ENCODE measurements around the gene MTG2.
"Not testable (repeated sequence)": the region's sequence is repeated elsewhere in the genome, so short reads cannot be mapped to it uniquely, and the experiment has no call there.

The MTG2 gene

GRCh38 chr20:62146019-62146755 lies 36.6 kb upstream of the MTG2 start:
- FAIRE-seq: no peak

- FAIRE-seq: no peak
These were observed 35.7 kb upstream of the MTG2 start for GRCh38 chr20:62147125-62147524.

- no peak for FAIRE-seq
These were observed 35.3 kb upstream of the MTG2 start for GRCh38 chr20:62147528-62147927.

GRCh38 chr20:62148383-62148782 lies 34.4 kb upstream of the MTG2 start:
- not testable (repeated sequence) for FAIRE-seq

GRCh38 chr20:62148908-62149314 lies 33.9 kb upstream of the MTG2 start:
- FAIRE-seq: no peak

- FAIRE-seq: no peak
These were observed 33.1 kb upstream of the MTG2 start for GRCh38 chr20:62149532-62150309.

GRCh38 chr20:62150310-62150575 lies 32.6 kb upstream of the MTG2 start:
- FAIRE-seq: no peak

GRCh38 chr20:62151225-62151624 lies 31.6 kb upstream of the MTG2 start:
- FAIRE-seq: no peak

- no peak for FAIRE-seq
These were observed 30.9 kb upstream of the MTG2 start for GRCh38 chr20:62151835-62152364.

GRCh38 chr20:62155428-62156253 lies 27.2 kb upstream of the MTG2 start:
- FAIRE-seq: no peak

- no peak for FAIRE-seq
These were observed 26.6 kb upstream of the MTG2 start for GRCh38 chr20:62156254-62156556.

- FAIRE-seq: no peak
These were observed 26.0 kb upstream of the MTG2 start for GRCh38 chr20:62156592-62157386.

- FAIRE-seq: no peak
These were observed 25.3 kb upstream of the MTG2 start for GRCh38 chr20:62157387-62158087.

- FAIRE-seq: no peak
These were observed 24.8 kb upstream of the MTG2 start for GRCh38 chr20:62158088-62158400.

- FAIRE-seq: no peak
These were observed 24.3 kb upstream of the MTG2 start for GRCh38 chr20:62158541-62158940.

GRCh38 chr20:62159052-62159451 lies 23.8 kb upstream of the MTG2 start:
- FAIRE-seq: no peak

GRCh38 chr20:62159839-62160238 lies 23.0 kb upstream of the MTG2 start:
- FAIRE-seq: no peak

- no peak for FAIRE-seq
These were observed 22.6 kb upstream of the MTG2 start for GRCh38 chr20:62160253-62160652.

GRCh38 chr20:62160876-62161275 lies 22.0 kb upstream of the MTG2 start:
- FAIRE-seq: no peak

- no peak for FAIRE-seq
These were observed 21.5 kb upstream of the MTG2 start for GRCh38 chr20:62161347-62161746.

GRCh38 chr20:62162765-62163484 lies 19.9 kb upstream of the MTG2 start:
- no peak for FAIRE-seq

- FAIRE-seq: no peak
These were observed 19.4 kb upstream of the MTG2 start for GRCh38 chr20:62163485-62163865.
